Measurements from ENCODE around the gene PTPRD.

PTPRD gene

GRCh38 chr9:8955315-8955714 is 1657.5 kb downstream of the PTPRD start:
- H3K9me3 ChIP-seq (ENCODE audit: insufficient read depth, low read depth, low read length): no peaks in the 10 kb centered on the region
- no peak overlapping the region for H2AFZ ChIP-seq (ENCODE audit: low read length)
- no peaks in the 10 kb centered on the region for H3K79me2 ChIP-seq (ENCODE audit: insufficient read depth, low read length)
- no peaks in the 10 kb centered on the region for H4K20me1 ChIP-seq (ENCODE audit: insufficient read depth, low read length, poor library complexity, severe bottlenecking)
- no peaks in the 10 kb centered on the region for H3K27me3 ChIP-seq (ENCODE audit: insufficient read depth, low read length, poor library complexity, severe bottlenecking)
- H3K9ac ChIP-seq (ENCODE audit: low read depth, low read length, poor library complexity, severe bottlenecking): no peak overlapping the region
- H3K36me3 ChIP-seq (ENCODE audit: insufficient read depth, low read length): no peaks in the 10 kb centered on the region
- peaks cover 23% of the 10 kb centered on the region for H3K4me1 ChIP-seq (ENCODE audit: insufficient read depth, low read length, poor library complexity, severe bottlenecking)
- H3K4me3 ChIP-seq (ENCODE audit: low read length, poor library complexity, severe bottlenecking): no peak overlapping the region
- TF ChIP-seq CTCF (conservative IDR thresholded peaks at IDR 0.05; ENCODE audit: low read length): no peak
- TF ChIP-seq EZH2phosphoT487 (IDR thresholded peaks at IDR 0.05; ENCODE audit: borderline replicate concordance): no peak
- H3F3A ChIP-seq (ENCODE audit: low read depth): no peaks in the 10 kb centered on the region
- no peaks in the 10 kb centered on the region for H3K9me2 ChIP-seq (replicated peaks; ENCODE audit: low read depth, low read length)
- no peak overlapping the region for H3K4me2 ChIP-seq (ENCODE audit: low read depth, low read length, poor library complexity, severe bottlenecking)

- no peaks in the 10 kb centered on the region for H3K4me1 ChIP-seq (ENCODE audit: insufficient read depth, low read length, poor library complexity, severe bottlenecking)
- no peak overlapping the region for H3K4me2 ChIP-seq (ENCODE audit: low read depth, low read length, poor library complexity, severe bottlenecking)
- peak overlapping the region; percentile 70 for H2AFZ ChIP-seq (ENCODE audit: low read length)
- no peaks in the 10 kb centered on the region for H3K9me2 ChIP-seq (replicated peaks; ENCODE audit: low read depth, low read length)
- no peaks in the 10 kb centered on the region for H3K9me3 ChIP-seq (ENCODE audit: insufficient read depth, low read depth, low read length)
- no peaks in the 10 kb centered on the region for H4K20me1 ChIP-seq (ENCODE audit: insufficient read depth, low read length, poor library complexity, severe bottlenecking)
- H3K79me2 ChIP-seq (ENCODE audit: insufficient read depth, low read length): no peaks in the 10 kb centered on the region
- no peaks in the 10 kb centered on the region for H3K27me3 ChIP-seq (ENCODE audit: insufficient read depth, low read length, poor library complexity, severe bottlenecking)
- H3F3A ChIP-seq (ENCODE audit: low read depth): no peaks in the 10 kb centered on the region
- no peak for TF ChIP-seq CTCF (conservative IDR thresholded peaks at IDR 0.05; ENCODE audit: low read length)
- no peak for TF ChIP-seq EZH2phosphoT487 (IDR thresholded peaks at IDR 0.05; ENCODE audit: borderline replicate concordance)
- no peak overlapping the region for H3K4me3 ChIP-seq (ENCODE audit: low read length, poor library complexity, severe bottlenecking)
- no peak overlapping the region for H3K9ac ChIP-seq (ENCODE audit: low read depth, low read length, poor library complexity, severe bottlenecking)
- no peaks in the 10 kb centered on the region for H3K36me3 ChIP-seq (ENCODE audit: insufficient read depth, low read length)
These were observed 1666.3 kb downstream of the PTPRD start for GRCh38 chr9:8946461-8946860.

- no peaks in the 10 kb centered on the region for H3K27me3 ChIP-seq (ENCODE audit: insufficient read depth, low read length, poor library complexity, severe bottlenecking)
- H3K9me3 ChIP-seq (ENCODE audit: insufficient read depth, low read depth, low read length): no peaks in the 10 kb centered on the region
- no peaks in the 10 kb centered on the region for H3K79me2 ChIP-seq (ENCODE audit: insufficient read depth, low read length)
- H3K36me3 ChIP-seq (ENCODE audit: insufficient read depth, low read length): no peaks in the 10 kb centered on the region
- H3K9me2 ChIP-seq (replicated peaks; ENCODE audit: low read depth, low read length): no peaks in the 10 kb centered on the region
- no peaks in the 10 kb centered on the region for H3K4me1 ChIP-seq (ENCODE audit: insufficient read depth, low read length, poor library complexity, severe bottlenecking)
- no peaks in the 10 kb centered on the region for H4K20me1 ChIP-seq (ENCODE audit: insufficient read depth, low read length, poor library complexity, severe bottlenecking)
- H3K4me3 ChIP-seq (ENCODE audit: low read length, poor library complexity, severe bottlenecking): no peak overlapping the region
- H3F3A ChIP-seq (ENCODE audit: low read depth): no peaks in the 10 kb centered on the region
- no peak overlapping the region for H2AFZ ChIP-seq (ENCODE audit: low read length)
- TF ChIP-seq CTCF (conservative IDR thresholded peaks at IDR 0.05; ENCODE audit: low read length) (no peak), EZH2phosphoT487 (IDR thresholded peaks at IDR 0.05; ENCODE audit: borderline replicate concordance) (no peak)
- H3K9ac ChIP-seq (ENCODE audit: low read depth, low read length, poor library complexity, severe bottlenecking): no peak overlapping the region
- H3K4me2 ChIP-seq (ENCODE audit: low read depth, low read length, poor library complexity, severe bottlenecking): no peak overlapping the region
These were observed 1669.4 kb downstream of the PTPRD start for GRCh38 chr9:8943392-8943791.

Measured in Loucy (cell line).